Stimulated activated CD8-positive, alpha-beta memory T cell treated with anti-CD3 and anti-CD28 coated beads, Interleukin-4, amount 100 ng/mL, for 4 hours (primary cell): ENCODE data around the gene PSAP.
"Not testable (repeated sequence)": the region's sequence is repeated elsewhere in the genome, so short reads cannot be mapped to it uniquely, and the experiment has no call there.

Source experiments
- DNase-seq, 2 donors: peaks; one replicate each; pipeline ENCODE4 v3.0.0-alpha.2; 2020; ENCODE audit warnings: low read depth in 2 of 2, low spot score in 1 of 2

The PSAP gene

GRCh38 chr10:71874680-71875354 is 23.8 kb upstream of the PSAP start:
- DNase-seq: not testable (repeated sequence)

GRCh38 chr10:71873582-71874211 is 22.6 kb upstream of the PSAP start:
- no peak for DNase-seq

- DNase-seq: not testable (repeated sequence)
These were observed 18.6 kb upstream of the PSAP start for GRCh38 chr10:71869601-71870000.

- no peak for DNase-seq
These were observed 17.2 kb upstream of the PSAP start for GRCh38 chr10:71868192-71868697.

- DNase-seq: no peak
These were observed 14.6 kb upstream of the PSAP start for GRCh38 chr10:71865561-71866041.

- DNase-seq: no peak
These were observed 13.9 kb upstream of the PSAP start for GRCh38 chr10:71864911-71865361.

GRCh38 chr10:71863203-71863602 is 12.2 kb upstream of the PSAP start:
- no peak for DNase-seq

GRCh38 chr10:71860243-71861029 is 9.4 kb upstream of the PSAP start:
- no peak for DNase-seq

GRCh38 chr10:71857934-71858890 is 7.2 kb upstream of the PSAP start:
- DNase-seq: no peak

- DNase-seq: no peak
These were observed 5.6 kb upstream of the PSAP start for GRCh38 chr10:71856619-71857018.

GRCh38 chr10:71854031-71854430 is 3.0 kb upstream of the PSAP start:
- no peak for DNase-seq

- no peak for DNase-seq
These were observed 1.4 kb upstream of the PSAP start for GRCh38 chr10:71852355-71852937.

GRCh38 chr10:71851465-71852095 is 529 bp upstream of the PSAP start:
- not testable (repeated sequence) for DNase-seq

GRCh38 chr10:71850021-71850742 is 869 bp downstream of the PSAP start:
- no peak for DNase-seq

- no peak for DNase-seq
These were observed 1.6 kb downstream of the PSAP start for GRCh38 chr10:71849461-71849908.

GRCh38 chr10:71848325-71849275 is 2.5 kb downstream of the PSAP start:
- no peak for DNase-seq

GRCh38 chr10:71847418-71847817 is 3.6 kb downstream of the PSAP start:
- no peak for DNase-seq

GRCh38 chr10:71846816-71847215 is 4.2 kb downstream of the PSAP start:
- DNase-seq: no peak
